GM12878 (cell line): ENCODE measurements around the gene SPINK13. TPM values are rescaled to one million over a fixed set of nuclear protein-coding genes. Genes with fewer than 3 reads are reported as not detected.

Source experiments
- ATAC-seq: fragments of 200-7000 bp; cut with Tn5 transposase; 3 replicates; pipeline ENCODE4 v1.9.1; 2020; ENCODE audit warnings: mild to moderate bottlenecking, moderate library complexity
- BruUV-seq: library from RNA; stranded (reverse); fragments of 400-500 nt; replicated peaks from 2 replicates; lab custom pipeline; 2021; lab: Mats Ljungman, UMichigan
- CTCF ChIA-PET: fragments of 300-600 bp; sonication (Branson Sonifier 250); formaldehyde crosslinking; extraction: SDS; loops from one replicate; lab custom pipeline; 2021; ENCODE audit warnings: inconsistent platforms; lab: Yijun Ruan, JAX
- POLR2A ChIA-PET: fragments of 350-600 bp; formaldehyde crosslinking; extraction: SDS; loops from one replicate; lab custom pipeline; 2021; ENCODE audit warnings: inconsistent platforms; lab: Charles Lee
- RAD21 ChIA-PET: fragments of 300-600 bp; sonication (Branson Sonifier 250); formaldehyde crosslinking; loops from one replicate; lab custom pipeline; 2023; ENCODE audit warnings: antibody characterized with exemption; ENCODE audit not compliant: unreplicated experiment; lab: Charles Lee
- SMC1A ChIA-PET: fragments of 300-600 bp; sonication (Branson Sonifier 250); formaldehyde crosslinking; loops from one replicate; lab custom pipeline; 2023; ENCODE audit not compliant: unreplicated experiment, uncharacterized antibody; lab: Charles Lee
- DNase-seq: peaks from one replicate; pipeline ENCODE4 v3.0.0-alpha.2; 2011; ENCODE audit warnings: low read depth, low spot score
- FAIRE-seq: peaks from 3 replicates; lab custom pipeline; 2011; peaks lifted over from hg19 to GRCh38; lab: Jason Lieb, UNC
- H2AFZ ChIP-seq: 2 replicates; pipeline ENCODE4 v1.6.0; 2011; ENCODE audit warnings: low read depth, low read length, control low read depth; ENCODE audit not compliant: control insufficient read depth
- H3K27ac ChIP-seq: 2 replicates; pipeline ENCODE4 v1.5.1; 2011; ENCODE audit warnings: control low read depth; ENCODE audit not compliant: control insufficient read depth, insufficient read depth
- H3K27me3 ChIP-seq, 2 experiments: replicated peaks in 1 of 2; 2 replicates each; pipeline versions ENCODE4 v1.6.0 to v1.6.1; 2011; ENCODE audit warnings: low read length in 1 of 2; ENCODE audit not compliant: control insufficient read depth in 2 of 2, insufficient read depth in 2 of 2
- H3K36me3 ChIP-seq, 2 experiments: 2 replicates each; pipeline ENCODE4 v1.5.1; 2011; ENCODE audit warnings: low read length in 1 of 2; ENCODE audit not compliant: control insufficient read depth in 2 of 2, insufficient read depth in 2 of 2
- H3K4me1 ChIP-seq: 2 replicates; pipeline ENCODE4 v1.6.1; 2011; ENCODE audit warnings: mild to moderate bottlenecking, low read length, moderate library complexity, mixed read lengths; ENCODE audit not compliant: control insufficient read depth, insufficient read depth
- H3K4me2 ChIP-seq: 2 replicates; pipeline ENCODE4 v1.6.0; 2011; ENCODE audit warnings: control low read depth; ENCODE audit not compliant: control insufficient read depth, insufficient read depth
- H3K4me3 ChIP-seq: fragments of 200-600 bp; sonication (generic); 2 replicates; pipeline ENCODE4 v1.5.1; 2016
- H3K79me2 ChIP-seq: 2 replicates; pipeline ENCODE4 v1.6.0; 2011; ENCODE audit warnings: low read length; ENCODE audit not compliant: control insufficient read depth, insufficient read depth
- H3K9ac ChIP-seq: 2 replicates; pipeline ENCODE4 v1.8.0; 2011; ENCODE audit warnings: low read length, control low read depth, mixed read lengths; ENCODE audit not compliant: control insufficient read depth, insufficient read depth
- H3K9me3 ChIP-seq: replicated peaks from 3 replicates; pipeline ENCODE4 v1.5.1; 2011; ENCODE audit warnings: mild to moderate bottlenecking, low read length; ENCODE audit not compliant: control insufficient read depth, insufficient read depth
- H4K20me1 ChIP-seq: 2 replicates; pipeline ENCODE4 v1.6.0; 2011; ENCODE audit not compliant: control insufficient read depth, insufficient read depth
- ATF3 ChIP-seq: IDR thresholded peaks from 2 replicates; pipeline ENCODE4 v1.6.1; 2011; ENCODE audit warnings: low read depth, mild to moderate bottlenecking, low read length, moderate library complexity, borderline replicate concordance; ENCODE audit errors: extremely low read depth
- BACH1 ChIP-seq: fragments of 450-650 bp; IDR thresholded peaks from 2 replicates; pipeline ENCODE4 v1.6.1; 2017; ENCODE audit warnings: mild to moderate bottlenecking, borderline replicate concordance
- BCLAF1 ChIP-seq: fragments of 450-650 bp; IDR thresholded peaks from 2 replicates; pipeline ENCODE4 v1.6.1; 2017; ENCODE audit warnings: antibody characterized with exemption, mild to moderate bottlenecking, moderate library complexity
- CEBPZ ChIP-seq: fragments of 150-350 bp; IDR thresholded peaks from 2 replicates; pipeline ENCODE4 v1.6.1; 2016; ENCODE audit warnings: low read depth, low read length
- CREM ChIP-seq: IDR thresholded peaks from 2 replicates; pipeline ENCODE4 v1.6.1; 2014; ENCODE audit warnings: antibody characterized with exemption, low read depth
- DPF2 ChIP-seq: fragments of 450-650 bp; IDR thresholded peaks from 2 replicates; pipeline ENCODE4 v1.6.1; 2017; ENCODE audit warnings: mild to moderate bottlenecking
- GABPA ChIP-seq: IDR thresholded peaks from 2 replicates; pipeline ENCODE4 v1.6.1; 2014; ENCODE audit warnings: antibody characterized with exemption, low read depth, mild to moderate bottlenecking, inconsistent platforms
- HCFC1 ChIP-seq: fragments of 150-350 bp; IDR thresholded peaks from 2 replicates; pipeline ENCODE4 v1.6.1; 2014; ENCODE audit warnings: low read length
- IKZF2 ChIP-seq, 2 experiments: fragments of 450-650 bp; IDR thresholded peaks; 2 replicates each; pipeline ENCODE4 v1.6.1; 2017; ENCODE audit warnings: mild to moderate bottlenecking in 2 of 2, moderate library complexity in 2 of 2
- MEF2A ChIP-seq: IDR thresholded peaks from 2 replicates; pipeline ENCODE4 v1.6.1; 2011; ENCODE audit warnings: low read depth, mild to moderate bottlenecking, low read length, moderate library complexity; ENCODE audit not compliant: insufficient read depth
- MYB ChIP-seq: fragments of 150-350 bp; IDR thresholded peaks from 2 replicates; pipeline ENCODE4 v1.6.1; 2014; ENCODE audit warnings: mild to moderate bottlenecking, low read depth, low read length, borderline replicate concordance
- NFYB ChIP-seq: IDR thresholded peaks from 2 replicates; pipeline ENCODE4 v1.6.1; 2011; ENCODE audit warnings: low read depth, mild to moderate bottlenecking, low read length, improper control_type of control experiment, moderate library complexity; ENCODE audit not compliant: insufficient read depth
- SP1 ChIP-seq: IDR thresholded peaks from one replicate; pipeline ENCODE4 v1.6.1; 2011; ENCODE audit warnings: low read depth, low read length
- STAT3 ChIP-seq: IDR thresholded peaks from 2 replicates; pipeline ENCODE4 v1.6.1; 2011; ENCODE audit warnings: low read depth, low read length, improper control_type of control experiment
- TAF1 ChIP-seq: IDR thresholded peaks from 2 replicates; pipeline ENCODE4 v1.6.1; 2011; ENCODE audit warnings: mild to moderate bottlenecking, low read depth, low read length, borderline replicate concordance
- ZBTB4 ChIP-seq: fragments of 450-650 bp; formaldehyde crosslinking; IDR thresholded peaks from 2 replicates; pipeline ENCODE4 v1.4.0; 2022; ENCODE audit warnings: mild to moderate bottlenecking, moderate library complexity
- WGBS: methylation state at CpG from one replicate; pipeline ENCODE4 v1.1.6; 2016; ENCODE audit warnings: low lambda C conversion rate; ENCODE audit not compliant: insufficient replicate concordance, insufficient coverage; ENCODE audit errors: missing lambda C conversion rate; 5-methylcytosine and 5-hydroxymethylcytosine counted together
- in situ Hi-C: fragments of 300-500 bp; cut with MboI; formaldehyde crosslinking; loops from 9 replicates; pipeline ENCODE4 v1.14.3; 2018; ENCODE audit warnings: mixed read lengths
- intact Hi-C: fragments of 100-400 bp; cut with micrococcal nuclease; formaldehyde crosslinking; loops from one replicate; pipeline ENCODE4 v1.14.2; 2022; ENCODE audit not compliant: unreplicated experiment
- polyA plus RNA-seq, 11 experiments: library from polyadenylated mRNA; depleted of rRNA in 4 of 11; unstranded in 6 of 11; stranded (reverse) in 5 of 11; fragments of >200 nt; fragmentation: Nextera tagmentation in 4 of 11; fragmentation: Illumina TruSeq in 1 of 11; extraction: Ambion mirVana in 4 of 11; extraction: Trizol in 1 of 11; gene quantifications; 1 replicate in 1 of 11; 2 replicates in 10 of 11; pipeline versions ENCODE4 v1.2.1 to v1.2.3, GENCODE V29; 2011 to 2016; ENCODE audit warnings: inconsistent platforms in 2 of 11, missing spikeins in 2 of 11, low read depth in 1 of 11
- total RNA-seq, 4 experiments: library from RNA; depleted of rRNA in 3 of 4; stranded (reverse); fragments of >200 nt in 3 of 4; fragmentation: Illumina TruSeq in 1 of 4; extraction: Trizol in 1 of 4; gene quantifications; 2 replicates each; pipeline versions ENCODE4 v1.2.1 to v1.2.3, GENCODE V29; 2013 to 2021

Gene SPINK13
- total and polyA plus RNA-seq, 10 of the 15 experiments (the other 5 are each of a cell fraction or from before 2014, with no cell fraction given), result 0.15 to 0.16 TPM; not detected in 8

GRCh38 chr5:148297731-148298130 is 29.1 kb downstream of the SPINK13 start:
- ChIA-PET CTCF (no interaction called here), POLR2A (no interaction called here), SMC1A (interaction anchor here (1.1 kb wide), 1 partner anchor 9 kb away, joined by 4 read pairs; no protein-coding TSS in a partner anchor), RAD21 (interaction anchor here (0.5 kb wide), 1 partner anchor 782 kb away, joined by 3 read pairs; no protein-coding TSS in a partner anchor)
- no peak overlapping the region for H3K4me2 ChIP-seq
- H3K36me3 ChIP-seq, result no peaks in the 10 kb centered on the region
- H3K27me3 ChIP-seq, result no peaks in the 10 kb centered on the region; a peak in 1 of 4 replicates
- H3K4me1 ChIP-seq, result no peaks in the 10 kb centered on the region
- WGBS, result 12% methylated on average over 4 of the region's 4 CpGs
- BruUV-seq, result no TSS peak
- ATAC-seq (no peak), DNase-seq (no peak), FAIRE-seq (no peak)
- no peaks in the 10 kb centered on the region for H3K9me3 ChIP-seq
- no peaks in the 10 kb centered on the region for H4K20me1 ChIP-seq
- H3K4me3 ChIP-seq, result no peak overlapping the region
- H3K79me2 ChIP-seq, result no peaks in the 10 kb centered on the region
- H3K27ac ChIP-seq, result no peak overlapping the region
- H3K9ac ChIP-seq, result no peak overlapping the region
- in situ Hi-C loops (no loop called here), intact Hi-C loops (loop anchor here (10.0 kb wide), 1 partner anchor 187 kb away; no protein-coding TSS in a partner anchor)
- H2AFZ ChIP-seq, result no peak overlapping the region
- TF ChIP-seq BACH1 (no peak), MYB (no peak), CREM (no peak), CEBPZ (no peak), HCFC1 (no peak), ZBTB4 (CRISPR knock-in tag) (no peak), BCLAF1 (no peak), TAF1 (no peak), SP1 (no peak), GABPA (no peak), ATF3 (no peak), DPF2 (no peak), NFYB (no peak), MEF2A (no peak), STAT3 (no peak), IKZF2 (IDR thresholded peaks at IDR 0.05) (no peak)
